Naive thymus-derived CD4-positive, alpha-beta T cell (primary cell): ENCODE results near the gene SLC25A47. TPM values are rescaled to one million over a fixed set of nuclear protein-coding genes. Genes with fewer than 3 reads are reported as not detected.

ENCODE experiments used
- ATAC-seq: fragments of 150-1000 bp; cut with Tn5 transposase; 2 replicates; pipeline ENCODE4 v1.10.0; 2021; ENCODE audit warnings: mild to moderate bottlenecking, moderate library complexity
- CTCF ChIA-PET: fragments of 350-600 bp; sonication (Branson Sonifier 250); formaldehyde crosslinking; loops from one replicate; lab custom pipeline; 2021; ENCODE audit warnings: antibody characterized with exemption; lab: Charles Lee
- POLR2A ChIA-PET: fragments of 350-600 bp; sonication (Branson Sonifier 250); formaldehyde crosslinking; loops from one replicate; lab custom pipeline; 2021; ENCODE audit warnings: antibody characterized with exemption, inconsistent platforms; lab: Charles Lee
- DNase-seq, 9 donors: peaks; one replicate each; pipeline versions ENCODE4 v3.0.0 to v3.0.0-alpha.2; 2020 to 2022; ENCODE audit warnings: mixed read lengths in 1 of 9
- H3K27ac ChIP-seq: one replicate; pipeline ENCODE4 v1.7.0; 2013; ENCODE audit warnings: mild to moderate bottlenecking, low read depth, low read length, moderate library complexity
- H3K27me3 ChIP-seq, 2 donors: one replicate each; pipeline ENCODE4 v1.7.0; 2013; ENCODE audit warnings: low read length in 2 of 2, mild to moderate bottlenecking in 2 of 2, moderate library complexity in 2 of 2; ENCODE audit not compliant: control insufficient read depth in 2 of 2, insufficient read depth in 2 of 2
- H3K36me3 ChIP-seq, 3 experiments: 1 replicate in 2 of 3; 2 replicates in 1 of 3; pipeline ENCODE4 v1.7.0; 2013; ENCODE audit warnings: low read length in 3 of 3, mild to moderate bottlenecking in 3 of 3, moderate library complexity in 1 of 3; ENCODE audit not compliant: insufficient read depth in 3 of 3, control insufficient read depth in 2 of 3
- H3K4me1 ChIP-seq, 2 donors: one replicate each; pipeline ENCODE4 v1.7.0; 2013; ENCODE audit warnings: low read length in 2 of 2, mild to moderate bottlenecking in 2 of 2, moderate library complexity in 1 of 2; ENCODE audit not compliant: control insufficient read depth in 2 of 2, insufficient read depth in 2 of 2
- H3K4me3 ChIP-seq: 2 replicates; pipeline ENCODE4 v1.7.0; 2013; ENCODE audit warnings: mild to moderate bottlenecking, low read length
- H3K9me3 ChIP-seq, 3 experiments: 1 replicate in 2 of 3; 2 replicates in 1 of 3; pipeline ENCODE4 v1.7.0; 2013; ENCODE audit warnings: low read length in 3 of 3; ENCODE audit not compliant: control insufficient read depth in 2 of 3
- H3K27ac Mint-ChIP-seq, 9 donors: one replicate each; pipeline ENCODE4 v1.8.0; 2020 to 2022; ENCODE audit warnings: mixed read lengths in 9 of 9, mild to moderate bottlenecking in 8 of 9, moderate library complexity in 5 of 9, inconsistent platforms in 2 of 9
- H3K27me3 Mint-ChIP-seq, 5 donors: one replicate each; pipeline ENCODE4 v1.8.0; 2021 to 2022; ENCODE audit warnings: mixed read lengths in 5 of 5, mild to moderate bottlenecking in 1 of 5
- H3K36me3 Mint-ChIP-seq, 5 donors: one replicate each; pipeline ENCODE4 v1.8.0; 2020 to 2022; ENCODE audit warnings: mixed read lengths in 5 of 5, mild to moderate bottlenecking in 3 of 5, inconsistent platforms in 1 of 5
- H3K4me1 Mint-ChIP-seq, 7 donors: one replicate each; pipeline ENCODE4 v1.8.0; 2020 to 2022; ENCODE audit warnings: mixed read lengths in 7 of 7, mild to moderate bottlenecking in 3 of 7, inconsistent platforms in 1 of 7
- H3K4me3 Mint-ChIP-seq, 10 donors: one replicate each; pipeline ENCODE4 v1.8.0; 2020 to 2022; ENCODE audit warnings: mild to moderate bottlenecking in 10 of 10, mixed read lengths in 10 of 10, moderate library complexity in 6 of 10, inconsistent platforms in 2 of 10
- H3K9me3 Mint-ChIP-seq, 11 donors: one replicate each; pipeline ENCODE4 v1.8.0; 2020 to 2022; ENCODE audit warnings: mixed read lengths in 11 of 11, mild to moderate bottlenecking in 4 of 11, inconsistent platforms in 1 of 11, moderate library complexity in 1 of 11
- intact Hi-C, 2 donors: fragments of 100-400 bp; cut with micrococcal nuclease; formaldehyde crosslinking; loops; one replicate each; pipeline ENCODE4 v1.15.1; 2023
- polyA plus RNA-seq, 2 donors: library from polyadenylated mRNA; unstranded; fragments of 300-500 nt; fragmentation: Illumina TruSeq; gene quantifications; one replicate each; pipeline ENCODE4 v1.2.3, GENCODE V29; 2021
- total RNA-seq, 6 experiments: library from RNA in 5 of 6; stranded (reverse) in 5 of 6; gene quantifications; 1 replicate in 5 of 6; 2 replicates in 1 of 6; pipeline ENCODE4 v1.2.3 and lab custom pipeline; 2021 to 2026

Gene SLC25A47
- total and polyA plus RNA-seq, 7 experiments from 2014 or later = not detected

DNA sequence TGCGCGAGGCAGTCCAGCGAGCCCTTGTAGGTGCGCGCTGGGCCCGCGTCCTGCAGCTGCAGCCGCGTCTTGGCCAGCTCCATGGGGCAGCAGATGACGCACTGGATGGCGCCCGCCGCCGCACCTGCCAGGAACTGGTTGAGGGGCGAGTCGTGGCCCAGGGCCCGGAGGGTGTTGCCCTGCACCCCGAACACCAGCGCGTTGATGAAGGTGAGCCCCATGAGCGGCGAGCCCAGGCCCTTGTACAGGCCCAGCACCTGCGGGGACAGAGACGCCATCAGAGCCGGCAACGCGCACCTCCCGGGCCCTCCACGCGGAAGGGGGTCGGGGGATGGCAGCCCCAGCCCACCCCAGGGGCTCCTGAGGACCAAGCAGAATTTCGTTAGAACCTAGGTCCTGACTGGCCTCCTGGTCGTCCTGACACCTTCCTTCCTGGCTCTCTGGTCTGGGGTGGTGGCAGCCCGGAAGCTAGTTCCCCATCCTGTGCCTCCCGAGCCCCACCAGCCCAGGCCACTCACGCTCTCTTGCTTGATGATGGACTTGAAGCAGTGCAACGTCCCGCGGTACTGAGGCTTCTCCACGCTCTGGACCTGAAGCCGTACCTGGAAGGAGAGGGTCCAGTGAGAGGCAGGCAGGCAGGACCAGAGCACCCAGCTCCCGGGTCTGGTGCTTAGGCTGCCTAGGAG is 30.2 kb upstream of the SLC25A47 start:
- Histone ChIP-seq H3K9me3 (no peaks in the 10 kb centered on the region), H3K27me3 (no peaks in the 10 kb centered on the region), H3K27ac (no peak overlapping the region), H3K36me3 (no peaks in the 10 kb centered on the region), H3K4me3 (no peak overlapping the region), H3K4me1 (no peaks in the 10 kb centered on the region)
- ATAC-seq = no peak
- Mint-ChIP-seq H3K27me3 (no peaks in the 10 kb centered on the region), H3K9me3 (no peaks in the 10 kb centered on the region), H3K36me3 (no peaks in the 10 kb centered on the region), H3K4me3 (no peak overlapping the region), H3K27ac (no peak overlapping the region), H3K4me1 (peaks cover 0 to 8% (median 0%) of the 10 kb centered on the region in 7 donors)
- ChIA-PET POLR2A (no interaction called here), CTCF (no interaction called here)
- intact Hi-C loops = no loop called here
- DNase-seq = no peak

DNA sequence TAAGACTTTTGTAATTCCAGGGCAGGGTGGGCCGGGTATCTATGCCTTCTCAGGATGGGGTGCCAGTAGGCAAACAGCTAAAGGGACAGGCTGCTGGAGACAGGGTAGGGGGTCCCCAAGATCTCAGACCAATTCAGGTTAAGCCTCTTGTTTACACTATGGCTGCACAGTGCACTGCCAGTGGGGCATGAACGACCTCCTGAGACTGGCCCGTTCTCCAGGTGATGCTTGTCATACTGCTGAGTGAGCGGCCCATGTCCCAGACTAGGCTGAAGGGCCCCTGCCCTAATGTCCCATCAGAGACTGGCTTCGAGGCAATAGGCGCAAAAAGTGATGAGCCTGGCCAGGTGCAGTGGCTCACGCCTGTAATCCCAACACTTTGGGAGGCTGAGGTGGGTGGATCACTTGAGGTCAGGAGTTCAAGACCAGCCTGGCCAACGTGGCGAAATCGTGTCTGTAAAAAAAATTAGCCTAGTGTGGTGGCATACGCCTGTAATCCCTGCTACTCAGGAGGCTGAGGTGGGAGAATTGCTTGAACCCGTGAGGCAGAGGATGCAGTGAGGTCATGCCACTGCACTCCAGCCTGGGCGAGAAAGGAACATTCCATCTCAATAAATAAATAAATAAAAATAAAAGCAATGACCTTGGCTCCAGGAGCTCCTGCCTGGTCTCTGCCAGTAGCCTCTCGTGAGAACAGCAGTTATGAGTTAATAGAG is 29.5 kb upstream of the SLC25A47 start:
- H3K36me3 ChIP-seq = no peaks in the 10 kb centered on the region
- Mint-ChIP-seq H3K4me1 (peaks cover 0 to 8% (median 0%) of the 10 kb centered on the region in 7 donors), H3K36me3 (no peaks in the 10 kb centered on the region), H3K9me3 (no peaks in the 10 kb centered on the region), H3K4me3 (no peak overlapping the region), H3K27me3 (no peaks in the 10 kb centered on the region), H3K27ac (no peak overlapping the region)
- H3K4me1 ChIP-seq = no peaks in the 10 kb centered on the region
- no peak overlapping the region for H3K27ac ChIP-seq
- no peaks in the 10 kb centered on the region for H3K9me3 ChIP-seq
- H3K27me3 ChIP-seq = no peaks in the 10 kb centered on the region
- no peak overlapping the region for H3K4me3 ChIP-seq
- intact Hi-C loops = no loop called here
- DNase-seq (no peak), ATAC-seq (no peak)
- ChIA-PET POLR2A (no interaction called here), CTCF (interaction anchor here (0.5 kb wide), 1 partner anchor 9 kb away, joined by 4 read pairs; no protein-coding TSS in a partner anchor)

DNA sequence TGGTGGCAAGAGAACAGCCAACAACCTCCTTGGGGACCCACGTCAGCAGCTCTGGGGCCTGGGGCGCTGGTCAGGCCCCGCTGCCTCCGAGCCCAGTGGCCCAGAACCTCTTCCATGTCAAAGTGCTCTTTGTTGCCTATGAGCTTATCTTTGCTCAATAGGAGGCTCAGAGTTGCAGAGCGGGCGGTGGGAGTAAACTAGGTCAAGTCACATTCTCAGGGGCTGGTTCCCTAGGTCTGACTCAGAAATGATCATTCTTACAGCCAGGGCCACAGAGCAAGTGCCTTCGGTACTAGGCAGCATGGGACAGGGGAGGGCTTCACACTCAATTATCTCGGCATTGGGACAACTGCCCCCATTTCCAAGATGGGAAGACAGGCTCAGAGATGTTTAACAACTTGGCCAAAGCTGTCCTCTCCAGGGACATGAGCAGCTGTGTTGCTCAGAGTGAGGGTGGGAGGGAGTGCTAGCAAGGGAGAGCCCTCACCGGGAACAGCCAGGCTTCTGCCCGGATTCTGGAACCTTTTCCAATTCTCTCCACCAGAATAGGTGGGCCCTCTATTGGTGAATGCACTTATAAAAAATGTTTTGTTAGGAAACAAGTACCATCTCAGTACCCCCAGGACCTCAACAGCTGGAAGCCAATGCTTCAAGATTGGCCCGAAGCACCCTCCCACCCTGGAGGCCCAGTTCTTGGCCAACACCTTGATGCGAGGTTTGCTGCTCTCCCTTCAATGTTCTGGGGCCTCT is 28.8 kb upstream of the SLC25A47 start:
- ATAC-seq (no peak), DNase-seq (no peak)
- Mint-ChIP-seq H3K36me3 (no peaks in the 10 kb centered on the region), H3K27me3 (no peaks in the 10 kb centered on the region), H3K4me3 (no peak overlapping the region), H3K9me3 (no peaks in the 10 kb centered on the region), H3K27ac (peak overlapping the region in 1 of 9 donors; percentile 65), H3K4me1 (peaks cover 0 to 8% (median 0%) of the 10 kb centered on the region in 7 donors)
- Histone ChIP-seq H3K27me3 (no peaks in the 10 kb centered on the region), H3K36me3 (no peaks in the 10 kb centered on the region), H3K27ac (no peak overlapping the region), H3K9me3 (no peaks in the 10 kb centered on the region), H3K4me1 (no peaks in the 10 kb centered on the region), H3K4me3 (no peak overlapping the region)
- intact Hi-C loops = no loop called here
- POLR2A ChIA-PET = interaction anchor here (0.7 kb wide), 1 partner anchor 9 kb away, joined by 3 read pairs; no protein-coding TSS in a partner anchor
- CTCF ChIA-PET = interaction anchor here (0.5 to 0.7 kb wide), 2 partner anchors 8 to 139 kb away, joined by 3 to 4 read pairs; no protein-coding TSS in a partner anchor

DNA sequence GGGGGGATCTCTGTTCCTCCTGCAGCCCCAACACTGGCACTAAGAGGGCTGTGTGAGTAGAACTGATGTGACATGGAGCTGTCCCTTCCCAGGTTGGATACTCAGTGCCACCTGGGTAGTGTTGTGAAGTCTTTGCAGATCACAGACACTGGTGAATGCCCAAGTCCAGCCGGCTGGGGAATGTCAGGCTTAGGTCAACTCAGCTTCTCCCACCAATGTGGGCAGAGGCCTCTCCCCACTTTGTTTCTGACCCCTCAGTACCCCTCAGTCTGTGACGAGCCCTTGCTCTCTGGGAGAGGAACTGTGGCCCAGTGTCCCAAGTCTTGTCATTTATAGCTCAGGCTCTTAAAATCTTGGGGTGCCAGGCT is 28.2 kb upstream of the SLC25A47 start:
- H3K4me3 Mint-ChIP-seq = no peak overlapping the region
- H3K4me3 ChIP-seq = no peak overlapping the region
- H3K27me3 ChIP-seq = no peaks in the 10 kb centered on the region
- no peaks in the 10 kb centered on the region for H3K36me3 ChIP-seq
- no peaks in the 10 kb centered on the region for H3K36me3 Mint-ChIP-seq
- CTCF ChIA-PET = interaction anchor here (0.7 kb wide), 1 partner anchor 139 kb away, joined by 3 read pairs; no protein-coding TSS in a partner anchor
- H3K27ac Mint-ChIP-seq = no peak overlapping the region
- H3K27me3 Mint-ChIP-seq = no peaks in the 10 kb centered on the region
- H3K9me3 ChIP-seq = no peaks in the 10 kb centered on the region
- intact Hi-C loops = no loop called here
- H3K9me3 Mint-ChIP-seq = no peaks in the 10 kb centered on the region
- POLR2A ChIA-PET = interaction anchor here (0.7 to 0.9 kb wide), 2 partner anchors 9 to 10 kb away, joined by 3 read pairs; no protein-coding TSS in a partner anchor
- H3K4me1 Mint-ChIP-seq = peaks cover 0 to 8% (median 0%) of the 10 kb centered on the region in 7 donors
- DNase-seq (no peak), ATAC-seq (no peak)
- no peak overlapping the region for H3K27ac ChIP-seq
- no peaks in the 10 kb centered on the region for H3K4me1 ChIP-seq

DNA sequence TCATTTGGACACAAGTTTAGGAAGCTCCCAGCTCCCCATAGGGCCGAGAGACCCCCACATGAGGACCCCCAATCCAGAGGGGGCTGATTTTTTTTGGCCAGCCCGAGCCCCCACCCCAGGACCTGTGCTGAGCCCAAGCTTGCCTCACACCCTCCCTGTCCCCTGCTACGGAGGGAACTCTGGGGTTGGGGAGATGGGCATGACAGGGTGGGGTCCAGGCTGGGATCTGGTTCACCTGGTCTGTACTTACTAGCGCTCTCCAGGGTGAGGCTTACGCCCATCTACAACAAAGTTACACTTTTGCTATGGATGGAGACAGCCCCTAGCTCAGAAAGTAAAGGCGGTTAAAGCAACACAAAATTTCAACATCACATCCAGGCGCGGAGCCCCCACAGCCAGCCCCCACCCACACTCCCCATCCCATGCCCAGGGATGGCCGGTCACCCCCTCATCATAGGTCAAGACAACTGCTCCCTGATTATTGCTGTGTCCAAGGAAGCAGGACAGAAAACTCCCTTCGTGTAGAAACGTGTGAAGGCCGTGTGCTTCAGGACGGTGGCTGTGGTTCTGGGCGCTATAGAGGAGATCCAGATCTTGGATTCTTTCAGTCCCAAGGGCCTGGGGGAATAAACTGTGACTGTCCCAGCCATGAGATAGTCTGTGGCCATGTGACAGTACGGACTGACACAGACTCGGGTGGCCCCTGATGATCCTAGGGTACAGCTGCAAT is 27.6 kb upstream of the SLC25A47 start:
- Histone ChIP-seq H3K9me3 (no peaks in the 10 kb centered on the region), H3K36me3 (no peaks in the 10 kb centered on the region), H3K27me3 (no peaks in the 10 kb centered on the region), H3K27ac (no peak overlapping the region), H3K4me1 (no peaks in the 10 kb centered on the region), H3K4me3 (no peak overlapping the region)
- Mint-ChIP-seq H3K36me3 (no peaks in the 10 kb centered on the region), H3K27me3 (no peaks in the 10 kb centered on the region), H3K4me1 (peaks cover 0 to 8% (median 0%) of the 10 kb centered on the region in 7 donors), H3K27ac (peak overlapping the region in 1 of 9 donors; percentile 36), H3K4me3 (no peak overlapping the region), H3K9me3 (no peaks in the 10 kb centered on the region)
- ATAC-seq (no peak), DNase-seq (no peak)
- CTCF ChIA-PET = interaction anchor here (0.7 to 1.0 kb wide), 2 partner anchors 9 to 140 kb away, joined by 3 to 4 read pairs; no protein-coding TSS in a partner anchor
- intact Hi-C loops = no loop called here
- POLR2A ChIA-PET = interaction anchor here (0.7 to 0.9 kb wide), 2 partner anchors 9 to 10 kb away, joined by 3 read pairs; no protein-coding TSS in a partner anchor

DNA sequence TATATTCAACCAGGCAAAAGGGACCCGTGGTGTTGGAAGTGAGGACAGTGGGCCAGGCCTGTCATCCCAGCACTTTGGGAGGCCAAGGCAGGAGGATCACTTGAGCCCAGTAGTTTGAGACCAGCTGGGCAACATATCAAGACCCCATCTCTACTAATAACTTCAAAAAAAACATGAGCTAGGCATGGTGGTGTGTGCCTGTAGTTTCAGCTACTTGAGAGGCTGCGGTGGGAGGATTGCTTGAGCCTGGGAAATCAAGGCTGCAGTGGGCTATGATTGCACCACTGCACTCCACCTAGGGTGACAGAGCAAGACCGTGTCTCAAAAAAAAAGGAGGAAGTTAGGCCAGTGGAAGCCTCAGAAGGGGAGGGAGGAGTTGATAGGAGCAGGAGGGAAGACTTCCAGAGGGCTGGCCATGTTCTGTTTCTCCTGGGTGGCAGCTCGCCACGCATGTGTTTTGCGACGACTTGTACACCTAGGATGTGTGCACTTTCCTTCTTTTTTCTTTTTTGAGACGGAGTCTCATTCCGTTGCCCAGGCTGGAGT is 27.0 kb upstream of the SLC25A47 start:
- H3K4me1 Mint-ChIP-seq = peaks cover 0 to 8% (median 0%) of the 10 kb centered on the region in 7 donors
- peak overlapping the region in 1 of 9 donors; percentile 36 for H3K27ac Mint-ChIP-seq
- intact Hi-C loops = no loop called here
- no peak overlapping the region for H3K4me3 Mint-ChIP-seq
- DNase-seq (no peak), ATAC-seq (no peak)
- H3K4me1 ChIP-seq = no peaks in the 10 kb centered on the region
- no peaks in the 10 kb centered on the region for H3K36me3 ChIP-seq
- no peak overlapping the region for H3K4me3 ChIP-seq
- no peaks in the 10 kb centered on the region for H3K9me3 ChIP-seq
- no peaks in the 10 kb centered on the region for H3K36me3 Mint-ChIP-seq
- H3K27me3 ChIP-seq = no peaks in the 10 kb centered on the region
- no peaks in the 10 kb centered on the region for H3K27me3 Mint-ChIP-seq
- ChIA-PET POLR2A (no interaction called here), CTCF (interaction anchor here (1.0 kb wide), 1 partner anchor 10 kb away, joined by 4 read pairs; no protein-coding TSS in a partner anchor)
- H3K27ac ChIP-seq = no peak overlapping the region
- H3K9me3 Mint-ChIP-seq = no peaks in the 10 kb centered on the region
